Activated T-helper 1 cell treated with anti-CD3 and anti-CD28 coated beads, Interleukin-2, amount 50 U/mL, for 16 hours (primary cell): ENCODE data around the gene NCK1.
"Not testable (repeated sequence)": the region's sequence is repeated elsewhere in the genome, so short reads cannot be mapped to it uniquely, and the experiment has no call there.

Experiments used
- DNase-seq, 2 donors: peaks; one replicate each; pipeline ENCODE4 v3.0.0-alpha.2; 2020; ENCODE audit warnings: low read depth in 1 of 2, low spot score in 1 of 2

Gene NCK1

GRCh38 chr3:136982520-136983138, 120.6 kb downstream of the NCK1 start:
- DNase-seq, result no peak

- no peak for DNase-seq
These were observed 122.8 kb downstream of the NCK1 start for GRCh38 chr3:136984837-136985236.

GRCh38 chr3:136987398-136987980, 125.5 kb downstream of the NCK1 start:
- DNase-seq, result not testable (repeated sequence)

- no peak for DNase-seq
These were observed 126.6 kb downstream of the NCK1 start for GRCh38 chr3:136988651-136989050.

GRCh38 chr3:136989781-136990524, 127.9 kb downstream of the NCK1 start:
- no peak for DNase-seq

GRCh38 chr3:136990826-136991225, 128.8 kb downstream of the NCK1 start:
- DNase-seq, result no peak

GRCh38 chr3:136992115-136992514, 130.1 kb downstream of the NCK1 start:
- no peak for DNase-seq

- no peak for DNase-seq
These were observed 132.9 kb downstream of the NCK1 start for GRCh38 chr3:136994772-136995516.

GRCh38 chr3:136995652-136996051, 133.6 kb downstream of the NCK1 start:
- no peak for DNase-seq
